NCI-H2196 (cell line): Measurements from ENCODE around the gene CROCC2.

ENCODE experiments used
- DNase-seq: peaks from one replicate; lab custom pipeline; 2025; ENCODE audit not compliant: unreplicated experiment; lab: John Stamatoyannopoulos, UW

The CROCC2 gene

DNA sequence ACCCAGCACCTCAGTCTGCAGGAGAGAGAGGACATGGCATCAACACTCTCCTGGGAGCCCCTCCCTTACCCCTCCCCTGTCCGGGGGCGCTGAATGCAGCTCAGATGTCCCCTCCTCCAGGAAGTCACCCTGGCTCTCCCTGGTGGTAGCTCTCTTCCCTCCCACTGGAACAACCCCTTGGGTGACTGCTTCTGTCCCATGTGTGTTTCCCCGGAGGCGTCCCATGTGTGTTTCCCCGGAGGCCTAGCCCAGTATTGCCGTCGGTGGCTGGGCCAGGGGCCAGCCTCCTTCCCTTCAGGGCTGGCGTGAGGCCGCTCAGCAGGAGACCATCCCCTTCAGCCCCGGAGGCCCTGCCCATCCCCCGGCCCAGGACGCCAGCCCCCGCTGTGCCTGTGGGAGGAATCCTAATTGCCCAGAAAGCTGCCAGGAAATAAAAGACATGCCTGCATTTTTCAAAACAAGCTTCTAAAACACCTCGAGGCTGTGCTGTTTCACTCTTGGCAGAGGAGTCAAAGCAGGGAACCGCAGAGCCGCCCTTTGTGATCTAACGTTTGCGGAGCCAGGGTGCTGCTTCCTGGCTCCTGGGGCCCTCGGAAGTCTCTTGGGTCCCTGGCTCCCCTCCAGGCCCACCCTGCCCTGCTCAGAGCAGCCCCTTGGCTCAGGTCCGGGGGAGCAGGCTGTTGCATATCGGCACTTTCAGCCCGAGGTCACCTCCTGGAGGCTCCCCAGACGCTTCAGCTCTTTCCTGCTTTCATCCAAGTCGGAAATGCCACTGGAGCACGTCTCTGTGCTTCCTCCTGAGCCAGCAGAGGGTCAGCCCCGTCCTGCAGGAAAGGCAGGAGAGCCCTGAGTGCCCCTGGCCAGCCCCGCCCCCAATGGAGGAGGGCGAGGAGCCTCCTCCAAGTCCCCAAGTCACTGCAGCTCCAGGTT, 103.7 kb downstream of the CROCC2 start:
- DNase-seq = no peak

DNA sequence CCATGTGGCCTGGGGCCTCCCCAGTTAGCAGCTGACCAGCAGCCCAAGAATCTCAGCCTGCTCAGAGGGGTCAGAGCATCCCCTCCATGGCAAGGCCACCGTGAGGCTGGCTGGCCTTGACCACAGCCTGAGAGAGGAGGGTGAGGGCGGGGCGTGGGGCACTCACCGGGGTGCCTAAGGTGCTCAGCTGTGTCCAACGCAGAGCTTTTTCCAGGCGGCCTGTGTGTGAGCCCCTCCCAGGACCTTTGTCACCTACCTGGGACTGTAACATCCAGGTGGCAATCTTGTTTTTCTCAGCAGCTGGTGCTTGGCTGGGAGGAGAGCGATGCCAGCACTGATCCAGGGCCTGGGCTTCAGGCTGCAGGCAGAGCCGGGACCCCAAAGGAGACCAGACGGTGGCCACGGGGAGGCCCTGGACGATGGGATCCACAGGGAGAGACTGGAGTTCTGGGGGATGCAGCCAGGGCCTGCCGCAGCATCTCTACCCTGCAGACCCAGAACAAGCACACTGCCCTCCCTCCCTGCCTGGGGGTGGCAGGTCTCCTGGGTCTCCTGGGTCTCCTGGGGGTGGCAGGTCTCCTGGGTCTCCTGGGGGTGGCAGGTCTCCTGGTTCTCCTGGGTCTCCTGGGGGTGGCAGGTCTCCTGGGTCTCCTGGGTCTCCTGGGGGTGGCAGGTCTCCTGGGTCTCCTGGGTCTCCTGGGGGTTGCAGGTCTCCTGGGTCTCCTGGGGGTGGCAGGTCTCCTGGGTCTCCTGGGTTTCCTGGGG, 104.6 kb downstream of the CROCC2 start:
- no peak for DNase-seq

DNA sequence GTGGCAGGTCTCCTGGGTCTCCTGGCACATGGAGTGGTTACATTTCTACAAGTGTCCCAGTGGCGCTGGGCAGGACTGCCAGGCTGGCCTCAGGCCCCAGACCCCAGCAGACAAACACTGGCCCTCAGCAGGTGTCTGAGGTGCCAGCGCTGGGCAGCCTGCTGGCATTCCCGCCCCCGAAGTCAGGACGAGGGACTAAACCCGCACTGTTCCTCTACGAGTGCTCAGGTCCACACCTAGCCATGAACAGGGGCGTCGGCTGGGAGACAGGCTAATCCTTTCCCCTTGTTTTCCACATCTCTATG, 105.1 kb downstream of the CROCC2 start:
- no peak for DNase-seq

DNA sequence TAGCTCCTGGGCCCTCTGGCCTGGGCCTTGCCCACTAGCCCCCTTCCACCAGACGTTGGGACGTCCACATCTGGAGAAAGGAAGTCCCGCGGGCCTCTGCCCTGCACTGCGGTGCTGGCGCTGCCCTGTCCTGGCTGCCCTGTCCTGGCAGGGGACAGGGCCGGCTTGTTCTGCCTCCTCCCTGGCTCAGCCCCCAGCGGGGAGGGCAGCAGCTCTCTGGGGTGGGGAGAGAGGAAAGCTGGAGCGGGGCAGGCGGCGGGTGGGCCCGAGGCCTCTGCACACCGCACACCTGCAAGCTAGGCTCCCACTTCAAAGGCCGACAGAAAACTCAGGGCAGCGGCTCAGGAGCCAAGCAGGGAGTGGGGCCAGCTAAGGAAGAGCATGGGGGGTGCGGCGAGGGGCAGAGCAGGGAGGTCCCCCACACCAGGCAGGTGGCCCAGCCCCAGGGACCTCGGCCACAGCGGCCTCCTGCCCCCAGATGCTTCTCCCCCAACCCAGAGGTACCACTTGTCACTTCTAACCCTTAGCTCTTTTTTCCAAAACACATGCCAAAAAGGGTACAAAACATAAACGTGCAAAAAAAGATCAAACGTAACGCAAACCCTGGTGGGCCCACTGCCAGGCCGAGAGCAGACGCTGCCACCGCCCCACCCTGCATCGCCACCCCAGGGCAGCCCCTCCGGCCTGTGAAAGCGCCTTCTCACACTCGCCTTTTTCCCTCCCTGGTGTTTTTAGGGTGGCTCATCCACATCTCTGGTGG, 105.8 kb downstream of the CROCC2 start:
- no peak for DNase-seq

DNA sequence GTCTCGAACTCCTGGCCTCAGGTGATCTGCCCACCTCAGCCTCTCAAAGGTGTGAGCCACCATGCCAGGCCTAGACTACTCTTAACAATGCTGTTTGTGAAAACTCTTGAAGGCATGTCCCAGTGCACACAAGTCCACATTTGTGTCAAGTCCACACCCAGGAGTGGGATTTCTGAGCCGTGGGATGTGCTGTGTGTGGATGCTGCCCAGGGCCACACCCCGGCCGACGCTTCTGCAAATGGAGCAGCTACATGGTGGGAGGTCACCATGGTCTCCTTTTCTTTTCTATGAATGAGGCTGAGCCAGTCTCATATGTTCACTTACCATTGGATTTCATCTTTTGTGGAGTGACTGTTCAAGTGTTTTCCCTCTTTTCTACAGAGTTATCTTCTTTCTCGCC, 108.1 kb downstream of the CROCC2 start:
- no peak for DNase-seq

DNA sequence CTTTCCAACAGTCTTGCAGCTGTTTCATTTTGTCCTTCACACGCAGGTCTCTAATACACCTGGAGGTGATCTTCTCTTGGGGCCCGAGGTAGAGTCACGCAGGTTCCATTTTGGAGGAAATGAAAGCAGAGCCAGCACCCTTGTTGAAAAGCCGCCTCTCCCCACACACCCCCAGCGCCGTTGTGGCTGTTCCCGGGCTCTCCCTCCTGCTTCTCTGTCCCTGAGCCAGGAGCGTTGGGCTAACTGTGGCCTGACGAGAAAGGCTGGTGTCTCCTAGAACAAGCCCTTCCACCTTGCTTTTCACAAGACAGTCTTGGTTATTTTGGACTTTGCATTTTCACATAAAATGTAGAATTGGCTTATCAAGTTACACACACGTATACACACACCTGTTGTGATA, 108.6 kb downstream of the CROCC2 start:
- DNase-seq = no peak

DNA sequence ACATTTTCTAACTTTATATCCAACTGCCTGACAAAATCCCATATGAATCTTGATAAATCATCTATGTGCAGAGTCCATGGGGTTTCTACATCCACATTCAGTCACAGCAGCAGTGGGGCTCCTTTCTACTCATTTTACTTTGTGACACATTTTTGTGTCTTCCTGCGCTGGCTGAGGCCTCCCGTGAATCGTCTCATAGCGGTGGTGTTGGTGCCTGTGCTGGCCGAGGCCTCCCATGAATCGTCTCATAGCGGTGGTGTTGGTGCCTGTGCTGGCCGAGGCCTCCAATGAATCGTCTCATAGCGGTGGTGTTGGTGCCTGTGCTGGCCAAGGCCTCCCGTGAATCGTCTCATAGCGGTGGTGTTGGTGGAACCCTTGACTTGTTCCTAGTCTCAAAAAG, 109.3 kb downstream of the CROCC2 start:
- DNase-seq = no peak

DNA sequence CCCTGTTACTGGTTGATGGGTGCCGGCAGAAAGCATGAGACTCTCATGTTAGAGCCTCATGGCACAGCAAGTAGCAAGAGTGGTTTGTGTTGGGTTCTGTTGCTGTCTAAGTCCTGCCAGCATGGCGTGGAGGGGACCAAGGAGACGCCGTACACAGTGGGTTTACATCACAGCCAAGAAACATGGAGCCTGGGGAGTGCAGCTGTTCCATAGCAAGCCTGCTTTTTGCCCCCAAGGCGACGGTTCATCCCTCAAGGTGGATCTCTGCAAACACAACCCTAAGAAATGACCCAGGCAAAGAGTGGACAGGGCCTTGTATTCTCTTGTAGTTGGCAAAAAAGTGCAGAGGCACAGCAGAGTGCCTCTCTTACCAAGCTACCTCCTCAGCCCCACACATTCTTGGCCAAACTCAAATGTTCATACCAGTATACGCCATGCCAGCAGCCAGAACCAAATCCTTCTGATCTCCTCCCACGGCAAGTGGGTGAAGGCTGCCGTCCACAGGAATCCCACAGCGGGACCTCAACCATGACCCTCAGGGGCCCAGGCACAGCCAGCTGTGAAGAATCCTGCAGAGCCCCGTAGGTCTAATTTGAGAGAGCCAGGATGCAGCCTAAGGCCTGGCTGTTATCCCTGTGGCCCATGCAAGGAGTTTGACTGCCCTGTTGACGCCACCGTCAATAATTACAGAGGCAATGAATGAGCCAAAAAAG, 111.2 kb downstream of the CROCC2 start:
- no peak for DNase-seq

DNA sequence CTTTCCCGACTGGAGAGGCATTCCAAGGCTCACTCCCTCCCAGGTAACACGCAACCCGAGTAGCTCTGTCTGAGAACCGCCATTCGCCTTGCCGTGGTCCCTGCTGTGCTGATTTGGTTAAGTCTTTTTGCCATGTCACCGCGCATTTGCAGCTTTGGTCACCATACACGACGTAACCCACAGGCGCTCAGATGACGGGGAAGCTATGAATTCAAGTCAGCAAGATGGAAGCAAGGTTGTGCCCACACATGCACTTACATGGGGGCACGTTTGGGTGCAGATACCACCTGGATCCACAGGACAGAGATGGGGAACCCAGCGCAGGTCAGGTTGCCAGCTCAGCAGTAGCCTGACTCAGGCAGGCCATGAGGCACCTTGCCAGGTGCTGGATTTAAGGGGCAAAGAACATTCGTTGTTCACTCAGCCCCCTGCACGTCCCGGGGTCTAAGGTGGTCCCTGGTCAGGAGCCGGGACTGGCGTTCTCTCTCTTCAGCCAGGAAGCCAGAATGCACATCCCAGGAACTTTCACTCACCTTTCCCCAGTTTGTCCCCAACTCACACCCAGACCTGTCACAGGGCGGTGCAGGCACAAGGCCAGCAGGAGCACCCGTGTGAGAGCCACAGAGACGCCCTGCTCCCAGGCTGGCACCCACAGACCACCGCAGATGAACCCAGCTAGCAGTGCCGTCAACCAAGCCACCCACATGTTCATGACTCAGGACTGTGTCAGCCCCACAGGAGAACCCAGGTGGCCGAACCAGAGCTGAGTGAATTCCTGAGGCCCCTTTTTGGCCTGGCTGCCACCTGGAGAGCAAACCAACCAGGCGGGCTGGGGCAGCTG, 112.1 kb downstream of the CROCC2 start:
- no peak for DNase-seq

DNA sequence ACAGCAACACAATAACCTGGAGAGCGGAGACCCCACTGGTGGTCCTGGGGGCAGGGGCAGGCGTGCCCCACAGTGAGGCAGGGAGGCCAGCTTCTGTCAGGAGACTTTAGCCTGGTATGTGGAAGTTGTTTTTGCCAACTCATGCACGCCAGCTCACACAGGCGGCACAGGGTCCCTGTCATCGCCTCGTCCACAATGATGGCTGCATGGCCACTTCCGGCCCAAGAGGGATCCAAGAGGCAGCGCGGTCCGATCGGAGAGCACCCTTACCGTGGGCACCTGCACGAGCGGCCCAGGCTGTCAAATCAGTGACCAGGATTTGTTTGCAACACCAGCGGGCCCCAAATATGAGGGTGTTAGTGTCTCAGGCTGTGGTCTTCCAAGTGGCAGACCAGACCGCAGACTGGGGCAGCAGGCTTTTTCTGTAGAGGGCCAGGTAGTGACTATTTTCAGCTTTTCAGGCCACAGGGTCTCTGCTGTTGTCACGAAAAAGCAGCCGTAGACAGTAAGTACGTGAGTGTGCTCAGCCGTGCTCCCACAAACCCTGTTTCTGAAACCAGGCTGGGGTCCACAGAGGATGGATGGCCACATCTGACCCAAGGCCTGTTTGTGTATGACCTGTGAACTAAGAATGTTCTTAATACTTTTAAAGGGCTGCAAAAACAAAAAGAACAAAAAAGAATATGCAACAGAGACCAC, 113.5 kb downstream of the CROCC2 start:
- no peak for DNase-seq

DNA sequence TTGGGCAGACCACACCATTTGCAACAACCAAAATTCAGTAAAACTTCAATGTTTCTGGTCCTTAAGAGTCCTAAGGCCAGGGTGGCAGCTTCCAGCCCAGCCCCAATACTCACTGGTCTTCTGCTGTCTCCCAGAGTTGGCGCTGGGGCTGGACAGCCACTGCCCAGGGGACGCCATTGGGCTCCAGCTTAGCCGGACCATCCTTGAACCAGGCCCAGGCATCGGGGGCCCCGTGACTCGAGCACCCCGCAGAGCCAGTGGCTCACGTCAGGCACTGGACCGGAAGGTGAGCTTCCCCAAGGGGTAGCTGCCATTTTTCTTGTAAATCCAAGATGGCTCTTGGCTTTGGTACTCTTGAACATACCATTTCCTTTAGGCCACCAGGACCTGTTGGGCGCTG, 114.1 kb downstream of the CROCC2 start:
- no peak for DNase-seq

DNA sequence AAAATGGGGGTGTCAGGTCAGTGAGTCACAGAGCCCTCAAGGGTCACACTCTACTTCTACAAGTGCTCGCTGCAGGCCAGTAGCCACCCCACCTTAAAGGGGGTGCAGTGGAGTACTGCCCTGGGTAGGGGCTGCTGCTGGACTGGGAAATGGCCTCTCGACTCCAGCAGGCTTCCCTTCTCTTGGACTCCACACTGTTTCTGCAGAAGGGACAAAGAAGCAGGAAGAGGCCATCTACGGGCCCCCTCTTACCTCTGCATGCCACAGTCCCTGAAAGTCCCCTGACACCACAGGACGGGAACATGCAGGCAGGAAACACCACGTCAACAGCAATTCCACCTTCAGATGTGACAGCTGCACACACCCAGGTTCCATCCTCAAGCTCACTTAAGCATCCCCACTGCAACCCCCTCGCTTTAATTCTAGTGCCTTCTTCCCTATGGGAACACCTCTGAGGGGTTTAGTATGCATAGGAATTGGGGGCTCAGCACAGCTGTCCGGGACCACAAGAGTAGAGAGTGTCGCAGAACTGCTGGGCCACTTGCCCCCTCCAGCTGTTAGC, 114.6 kb downstream of the CROCC2 start:
- no peak for DNase-seq

DNA sequence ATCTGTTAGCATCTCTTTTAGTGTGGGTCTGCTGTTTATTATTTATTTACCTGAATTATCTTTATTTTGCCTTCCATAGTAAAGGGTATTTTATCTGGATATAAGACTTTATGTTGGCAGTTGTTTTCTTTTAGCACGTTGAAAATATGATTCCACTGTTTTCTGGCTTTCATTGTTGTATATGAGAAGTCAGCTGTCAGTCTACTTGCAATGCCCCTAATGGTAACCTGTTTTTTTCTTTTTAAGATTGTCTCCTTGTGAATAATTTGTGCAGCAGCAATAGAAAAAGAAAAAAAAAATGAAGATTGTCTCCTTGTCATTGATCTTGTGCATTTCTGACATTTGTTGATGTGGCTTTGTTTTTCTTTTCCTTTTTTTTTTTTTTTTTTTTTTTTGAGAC, 119.5 kb downstream of the CROCC2 start:
- DNase-seq = no peak

DNA sequence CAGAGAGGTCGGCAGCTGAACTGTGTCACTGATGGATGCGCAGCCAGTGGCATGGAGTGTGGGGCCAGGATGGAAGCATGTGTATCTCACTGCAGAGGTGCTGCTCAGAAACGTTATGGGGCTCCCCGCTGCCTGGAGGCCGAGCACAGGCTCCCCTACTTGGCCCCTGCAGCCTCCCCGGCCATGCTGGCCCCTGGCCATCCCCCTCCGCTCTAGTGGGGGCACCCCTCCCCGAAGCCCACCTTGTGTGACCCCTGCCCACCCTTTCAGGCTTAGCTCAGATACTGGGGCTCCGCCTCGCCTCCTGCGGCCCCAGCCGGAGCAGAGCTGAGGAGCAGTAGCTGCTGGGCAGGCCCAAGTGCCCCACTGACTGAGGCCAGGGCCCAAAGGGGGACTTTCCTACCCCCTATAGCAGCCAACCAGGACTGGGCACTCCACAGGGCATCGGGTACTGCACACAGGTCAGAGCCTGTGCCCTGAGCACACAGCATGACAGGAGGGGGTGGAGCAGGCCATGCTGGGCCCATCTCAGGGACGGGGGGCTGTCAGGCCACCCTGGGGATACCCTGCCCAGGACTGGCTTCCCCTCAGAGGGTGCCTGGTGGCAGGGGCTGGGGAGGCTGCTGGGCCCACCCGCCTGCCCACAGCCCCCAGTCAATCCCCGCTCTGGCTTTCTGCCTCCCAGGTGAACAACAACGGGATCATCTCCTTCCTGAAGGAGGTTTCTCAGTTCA, 123.6 kb downstream of the CROCC2 start:
- no peak for DNase-seq

DNA sequence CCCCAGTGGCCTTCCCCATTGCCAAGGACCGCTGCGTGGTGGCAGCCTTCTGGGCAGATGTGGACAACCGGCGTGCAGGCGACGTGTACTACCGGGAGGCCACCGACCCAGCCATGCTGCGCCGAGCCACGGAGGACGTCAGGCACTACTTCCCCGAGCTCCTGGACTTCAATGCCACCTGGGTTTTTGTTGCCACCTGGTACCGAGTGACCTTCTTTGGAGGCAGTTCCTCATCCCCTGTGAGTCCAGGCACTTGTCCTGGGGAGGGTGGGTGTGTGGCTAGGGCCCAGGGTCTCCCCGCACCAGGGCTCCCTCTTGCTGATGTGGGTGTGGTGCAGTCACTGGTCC, 124.2 kb downstream of the CROCC2 start:
- DNase-seq = no peak

DNA sequence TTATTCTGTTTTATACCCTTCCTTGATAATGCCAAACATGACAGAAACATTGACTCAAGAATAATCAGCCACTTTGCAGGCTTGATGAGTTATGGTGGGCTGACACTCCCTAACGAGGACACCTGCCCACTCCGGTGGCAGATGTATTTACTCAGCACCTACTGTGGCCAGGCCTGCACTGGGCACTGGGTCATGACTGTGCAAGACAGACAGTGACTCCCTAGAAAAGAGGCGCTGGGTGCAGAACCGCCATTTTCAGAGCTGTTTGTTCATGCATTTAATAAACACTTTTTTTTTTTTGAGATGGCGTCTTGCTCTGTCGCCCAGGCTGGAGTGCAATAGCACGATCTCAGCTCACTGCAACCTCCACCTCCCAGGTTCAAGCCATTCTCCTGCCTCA, 124.7 kb downstream of the CROCC2 start:
- no peak for DNase-seq

DNA sequence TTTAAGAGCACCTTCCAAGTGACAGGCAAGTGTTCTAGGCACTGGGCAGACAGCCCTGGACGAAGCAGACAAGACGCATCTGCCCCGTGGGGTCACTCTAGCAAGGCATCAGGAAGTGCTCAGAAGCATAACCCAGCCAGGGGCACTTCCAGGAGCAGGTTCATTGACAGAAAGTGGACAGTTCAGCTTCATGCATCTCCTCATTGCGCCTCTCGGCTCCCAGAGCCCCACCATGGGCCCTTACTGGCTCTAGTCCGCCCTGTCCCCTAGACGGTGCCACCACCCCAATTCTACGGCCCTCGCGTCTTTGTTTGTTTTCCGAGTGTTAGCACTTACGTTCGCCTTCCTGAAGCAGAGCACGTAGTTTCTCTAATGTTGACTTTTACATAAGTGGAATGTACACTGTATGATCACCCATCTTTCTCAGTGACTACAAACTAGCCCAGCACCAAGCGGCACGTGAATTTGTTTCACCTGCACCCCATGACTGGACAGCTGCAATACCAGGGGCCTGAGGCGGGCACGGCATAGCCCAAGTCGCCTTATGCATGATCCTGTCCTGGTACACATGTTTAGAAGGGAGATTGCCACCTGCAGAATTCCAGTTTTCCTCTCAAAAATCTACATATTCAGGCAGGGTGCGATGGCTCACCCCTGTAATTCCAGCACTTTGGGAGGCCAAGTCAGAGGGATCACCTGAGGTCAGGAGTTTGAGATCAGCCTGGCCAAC, 125.5 kb downstream of the CROCC2 start:
- no peak for DNase-seq

DNA sequence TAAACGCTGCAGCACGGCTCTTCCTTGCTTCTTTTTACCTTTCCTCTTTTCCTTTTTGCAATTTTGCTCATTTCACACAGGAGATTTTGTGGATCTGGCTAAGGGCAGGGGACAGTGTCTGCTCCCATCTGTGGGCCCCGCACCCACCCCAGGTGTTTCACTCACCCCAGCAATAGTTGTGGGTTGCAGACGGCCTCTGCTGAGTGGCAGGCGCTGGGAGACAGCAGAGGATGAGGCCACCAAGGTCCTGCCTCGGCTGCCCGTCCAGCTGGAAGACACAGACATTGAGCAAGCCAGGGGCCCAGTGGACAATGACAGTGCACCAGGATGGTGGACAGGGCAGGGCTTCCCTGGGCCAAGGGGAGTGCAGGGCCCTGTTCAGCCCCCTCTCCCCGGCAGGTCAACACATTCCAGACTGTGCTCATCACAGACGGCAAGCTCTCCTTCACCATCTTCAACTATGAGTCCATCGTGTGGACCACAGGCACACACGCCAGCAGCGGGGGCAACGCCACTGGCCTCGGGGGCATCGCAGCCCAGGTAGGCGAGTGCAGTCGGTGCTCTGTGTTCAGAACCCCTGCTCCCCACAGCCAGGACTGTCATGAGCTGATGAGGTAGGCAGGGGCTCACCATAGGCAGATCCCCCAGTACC, 127.3 kb downstream of the CROCC2 start:
- no peak for DNase-seq
